WTC11 (cell line): ENCODE results near the gene SOX6. TPM values are rescaled to one million over a fixed set of nuclear protein-coding genes. Genes with fewer than 3 reads are reported as not detected.

Source experiments
- ATAC-seq: fragments of 200-7000 bp; cut with Tn5 transposase; 2 replicates; pipeline ENCODE4 v1.10.0; 2021; ENCODE audit warnings: mild to moderate bottlenecking, moderate library complexity
- CTCF ChIA-PET: fragments of 300-600 bp; sonication (Branson Sonifier 250); formaldehyde crosslinking; loops from one replicate; lab custom pipeline; 2021; ENCODE audit warnings: antibody characterized with exemption; lab: Charles Lee
- POLR2A ChIA-PET: fragments of 350-600 bp; sonication (Branson Sonifier 250); formaldehyde crosslinking; loops from one replicate; lab custom pipeline; 2021; ENCODE audit warnings: antibody characterized with exemption; lab: Charles Lee
- DNase-seq: peaks from one replicate; pipeline ENCODE4 v3.0.0; 2021; ENCODE audit warnings: low spot score
- H3K27ac Mint-ChIP-seq: 2 replicates; pipeline ENCODE4 v1.8.0; 2021; ENCODE audit warnings: mixed read lengths
- H3K27me3 Mint-ChIP-seq: 2 replicates; pipeline ENCODE4 v1.8.0; 2021; ENCODE audit warnings: low read depth, mild to moderate bottlenecking, moderate library complexity, mixed read lengths
- H3K36me3 Mint-ChIP-seq: 2 replicates; pipeline ENCODE4 v1.8.0; 2021; ENCODE audit warnings: mixed read lengths
- H3K4me1 Mint-ChIP-seq: 2 replicates; pipeline ENCODE4 v1.8.0; 2022; ENCODE audit warnings: mixed read lengths
- H3K4me3 Mint-ChIP-seq: 2 replicates; pipeline ENCODE4 v1.8.0; 2021; ENCODE audit warnings: mild to moderate bottlenecking, moderate library complexity, mixed read lengths
- H3K9me3 Mint-ChIP-seq: 2 replicates; pipeline ENCODE4 v1.8.0; 2021; ENCODE audit warnings: mixed read lengths
- GABPB1 ChIP-seq: sonication (generic); formaldehyde crosslinking; IDR thresholded peaks from 2 replicates; pipeline ENCODE4 v1.8.1; 2023; ENCODE audit warnings: mild to moderate bottlenecking, missing genetic modification reagents
- GRHL2 ChIP-seq: fragments of 250-450 bp; sonication (Bioruptor Pico); IDR thresholded peaks from 2 replicates; pipeline ENCODE4 v1.8.0; 2022; ENCODE audit warnings: mild to moderate bottlenecking, moderate library complexity; ENCODE audit not compliant: insufficient replicate concordance, severe bottlenecking
- IRF2 ChIP-seq: sonication (generic); formaldehyde crosslinking; IDR thresholded peaks from 2 replicates; pipeline ENCODE4 v1.8.0; 2022; ENCODE audit warnings: low read depth, missing genetic modification reagents, borderline replicate concordance
- NFE2L1 ChIP-seq: sonication (generic); formaldehyde crosslinking; IDR thresholded peaks from 2 replicates; pipeline ENCODE4 v1.8.1; 2023; ENCODE audit warnings: missing genetic modification reagents
- NR1H2 ChIP-seq: sonication (generic); formaldehyde crosslinking; IDR thresholded peaks from 2 replicates; pipeline ENCODE4 v1.9.0; 2021; ENCODE audit warnings: mild to moderate bottlenecking, moderate library complexity, missing genetic modification reagents
- NR3C1 ChIP-seq: sonication (generic); formaldehyde crosslinking; conservative IDR thresholded peaks from 2 replicates; pipeline ENCODE4 v1.8.1; 2023; ENCODE audit warnings: low read depth, mild to moderate bottlenecking, missing genetic modification reagents
- SMAD3 ChIP-seq: sonication (generic); formaldehyde crosslinking; IDR thresholded peaks from 2 replicates; pipeline ENCODE4 v1.8.0; 2022; ENCODE audit warnings: missing genetic modification reagents, mild to moderate bottlenecking, borderline replicate concordance
- TEAD4 ChIP-seq: sonication (generic); formaldehyde crosslinking; IDR thresholded peaks from 2 replicates; pipeline ENCODE4 v1.8.0; 2022; ENCODE audit warnings: mild to moderate bottlenecking, missing genetic modification reagents
- ZBTB21 ChIP-seq: sonication (generic); formaldehyde crosslinking; IDR thresholded peaks from 2 replicates; pipeline ENCODE4 v1.8.1; 2023; ENCODE audit warnings: mild to moderate bottlenecking, missing genetic modification reagents, borderline replicate concordance
- ZNF232 ChIP-seq: sonication (generic); formaldehyde crosslinking; IDR thresholded peaks from 2 replicates; pipeline ENCODE4 v1.8.0; 2022; ENCODE audit warnings: mild to moderate bottlenecking, missing genetic modification reagents
- ZNF416 ChIP-seq: fragments of 250-450 bp; sonication (Bioruptor Pico); IDR thresholded peaks from 2 replicates; pipeline ENCODE4 v1.9.0; 2021; ENCODE audit warnings: mild to moderate bottlenecking, inconsistent platforms
- ZNF671 ChIP-seq: fragments of 250-450 bp; sonication (Bioruptor Pico); IDR thresholded peaks from 2 replicates; pipeline ENCODE4 v1.8.0; 2021; ENCODE audit warnings: mild to moderate bottlenecking
- total RNA-seq: library from RNA; stranded (reverse); gene quantifications from 3 replicates; pipeline ENCODE4 v1.2.3, GENCODE V29; 2021
- TF ChIP-seq, protein P1 (sequence below): fragments of 250-450 bp; sonication (Bioruptor Pico); IDR thresholded peaks from 2 replicates; pipeline ENCODE4 v1.9.0; 2021; ENCODE audit warnings: mild to moderate bottlenecking
- TF ChIP-seq, protein P2 (sequence below): fragments of 250-450 bp; sonication (Bioruptor Pico); IDR thresholded peaks from 2 replicates; pipeline ENCODE4 v2.1.2; 2022; ENCODE audit warnings: mild to moderate bottlenecking, moderate library complexity
- TF ChIP-seq, protein P3 (sequence below): fragments of 200-600 bp; IDR thresholded peaks from 2 replicates; pipeline ENCODE4 v1.8.0; 2022; ENCODE audit warnings: antibody characterized with exemption
- TF ChIP-seq, protein P4 (sequence below): sonication (generic); formaldehyde crosslinking; IDR thresholded peaks from 2 replicates; pipeline ENCODE4 v1.8.1; 2023; ENCODE audit warnings: mild to moderate bottlenecking, moderate library complexity, missing genetic modification reagents
- TF ChIP-seq, protein P5 (sequence below): sonication (generic); formaldehyde crosslinking; conservative IDR thresholded peaks from 2 replicates; pipeline ENCODE4 v1.8.1; 2023; ENCODE audit warnings: mild to moderate bottlenecking, low read depth, missing genetic modification reagents, moderate library complexity
- TF ChIP-seq, protein P6 (sequence below): sonication (generic); formaldehyde crosslinking; IDR thresholded peaks from 2 replicates; pipeline ENCODE4 v1.8.1; 2023; ENCODE audit warnings: mild to moderate bottlenecking, missing genetic modification reagents, moderate library complexity

Gene SOX6
- total RNA-seq, 1 experiment from 2014 or later = 0.13 TPM

DNA sequence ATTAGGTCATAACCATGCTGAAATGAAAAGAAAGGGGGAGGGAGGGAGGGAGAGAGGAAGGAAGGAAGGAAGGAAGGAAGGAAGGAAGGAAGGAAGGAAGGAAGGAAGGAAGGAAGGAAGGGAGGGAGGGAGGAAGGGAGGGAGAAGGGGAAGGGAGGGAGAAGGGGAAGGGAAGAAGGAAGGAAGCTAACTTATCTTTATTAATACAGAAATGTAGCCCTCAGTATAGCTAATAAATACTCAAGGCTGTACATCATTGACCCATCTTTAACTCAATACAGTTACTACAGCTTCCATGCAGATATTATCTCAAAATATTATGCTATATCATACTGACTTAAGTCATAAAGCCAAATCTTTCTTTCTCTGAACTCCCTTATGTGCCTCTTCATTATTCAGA is 17.4 kb upstream of the SOX6 start (continued):
- TF ChIP-seq, protein P1, sequence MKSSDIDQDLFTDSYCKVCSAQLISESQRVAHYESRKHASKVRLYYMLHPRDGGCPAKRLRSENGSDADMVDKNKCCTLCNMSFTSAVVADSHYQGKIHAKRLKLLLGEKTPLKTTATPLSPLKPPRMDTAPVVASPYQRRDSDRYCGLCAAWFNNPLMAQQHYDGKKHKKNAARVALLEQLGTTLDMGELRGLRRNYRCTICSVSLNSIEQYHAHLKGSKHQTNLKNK (CRISPR knock-in tag) = no peak
- TF ChIP-seq NFE2L1 (CRISPR knock-in tag) (no peak), ZNF416 (CRISPR knock-in tag) (no peak), ZNF232 (CRISPR knock-in tag) (no peak)
- TF ChIP-seq, all 79 proteins: peak for 0

DNA sequence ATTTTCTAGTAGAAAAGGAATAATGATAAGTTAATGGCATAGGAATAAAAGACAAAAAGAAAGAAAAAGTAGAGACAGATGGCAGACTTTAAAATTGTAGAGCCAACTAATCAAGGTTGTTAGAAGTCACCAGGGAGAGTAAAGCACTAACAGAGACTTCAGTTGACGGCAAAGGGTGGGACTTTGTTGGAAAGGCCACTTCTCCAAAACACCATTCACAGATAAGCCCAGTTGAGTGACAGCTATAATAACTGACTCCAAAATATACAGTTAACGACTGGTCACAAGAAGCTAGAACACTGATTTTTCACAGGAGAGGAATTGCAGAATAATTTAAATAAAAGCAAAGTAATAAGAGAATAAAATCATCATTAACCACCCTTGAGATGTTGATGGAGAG is 16.0 kb upstream of the SOX6 start:
- DNase-seq = no peak
- Mint-ChIP-seq H3K27me3 (peaks cover 28% of the 10 kb centered on the region), H3K36me3 (no peaks in the 10 kb centered on the region), H3K4me3 (no peak overlapping the region), H3K4me1 (no peaks in the 10 kb centered on the region), H3K9me3 (no peaks in the 10 kb centered on the region), H3K27ac (no peak overlapping the region)
- POLR2A ChIA-PET = no interaction called here
- CTCF ChIA-PET = no interaction called here
- no peak for ATAC-seq
- TF ChIP-seq, protein P2, sequence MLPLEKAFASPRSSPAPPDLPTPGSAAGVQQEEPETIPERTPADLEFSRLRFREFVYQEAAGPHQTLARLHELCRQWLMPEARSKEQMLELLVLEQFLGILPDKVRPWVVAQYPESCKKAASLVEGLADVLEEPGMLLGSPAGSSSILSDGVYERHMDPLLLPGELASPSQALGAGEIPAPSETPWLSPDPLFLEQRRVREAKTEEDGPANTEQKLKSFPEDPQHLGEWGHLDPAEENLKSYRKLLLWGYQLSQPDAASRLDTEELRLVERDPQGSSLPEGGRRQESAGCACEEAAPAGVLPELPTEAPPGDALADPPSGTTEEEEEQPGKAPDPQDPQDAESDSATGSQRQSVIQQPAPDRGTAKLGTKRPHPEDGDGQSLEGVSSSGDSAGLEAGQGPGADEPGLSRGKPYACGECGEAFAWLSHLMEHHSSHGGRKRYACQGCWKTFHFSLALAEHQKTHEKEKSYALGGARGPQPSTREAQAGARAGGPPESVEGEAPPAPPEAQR (CRISPR knock-in tag) = no peak
- TF ChIP-seq, protein P3, sequence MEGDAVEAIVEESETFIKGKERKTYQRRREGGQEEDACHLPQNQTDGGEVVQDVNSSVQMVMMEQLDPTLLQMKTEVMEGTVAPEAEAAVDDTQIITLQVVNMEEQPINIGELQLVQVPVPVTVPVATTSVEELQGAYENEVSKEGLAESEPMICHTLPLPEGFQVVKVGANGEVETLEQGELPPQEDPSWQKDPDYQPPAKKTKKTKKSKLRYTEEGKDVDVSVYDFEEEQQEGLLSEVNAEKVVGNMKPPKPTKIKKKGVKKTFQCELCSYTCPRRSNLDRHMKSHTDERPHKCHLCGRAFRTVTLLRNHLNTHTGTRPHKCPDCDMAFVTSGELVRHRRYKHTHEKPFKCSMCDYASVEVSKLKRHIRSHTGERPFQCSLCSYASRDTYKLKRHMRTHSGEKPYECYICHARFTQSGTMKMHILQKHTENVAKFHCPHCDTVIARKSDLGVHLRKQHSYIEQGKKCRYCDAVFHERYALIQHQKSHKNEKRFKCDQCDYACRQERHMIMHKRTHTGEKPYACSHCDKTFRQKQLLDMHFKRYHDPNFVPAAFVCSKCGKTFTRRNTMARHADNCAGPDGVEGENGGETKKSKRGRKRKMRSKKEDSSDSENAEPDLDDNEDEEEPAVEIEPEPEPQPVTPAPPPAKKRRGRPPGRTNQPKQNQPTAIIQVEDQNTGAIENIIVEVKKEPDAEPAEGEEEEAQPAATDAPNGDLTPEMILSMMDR = no peak
- no peak for TF ChIP-seq ZBTB21 (CRISPR knock-in tag)
- no peak for TF ChIP-seq GABPB1 (CRISPR knock-in tag)
- TF ChIP-seq, protein P4, sequence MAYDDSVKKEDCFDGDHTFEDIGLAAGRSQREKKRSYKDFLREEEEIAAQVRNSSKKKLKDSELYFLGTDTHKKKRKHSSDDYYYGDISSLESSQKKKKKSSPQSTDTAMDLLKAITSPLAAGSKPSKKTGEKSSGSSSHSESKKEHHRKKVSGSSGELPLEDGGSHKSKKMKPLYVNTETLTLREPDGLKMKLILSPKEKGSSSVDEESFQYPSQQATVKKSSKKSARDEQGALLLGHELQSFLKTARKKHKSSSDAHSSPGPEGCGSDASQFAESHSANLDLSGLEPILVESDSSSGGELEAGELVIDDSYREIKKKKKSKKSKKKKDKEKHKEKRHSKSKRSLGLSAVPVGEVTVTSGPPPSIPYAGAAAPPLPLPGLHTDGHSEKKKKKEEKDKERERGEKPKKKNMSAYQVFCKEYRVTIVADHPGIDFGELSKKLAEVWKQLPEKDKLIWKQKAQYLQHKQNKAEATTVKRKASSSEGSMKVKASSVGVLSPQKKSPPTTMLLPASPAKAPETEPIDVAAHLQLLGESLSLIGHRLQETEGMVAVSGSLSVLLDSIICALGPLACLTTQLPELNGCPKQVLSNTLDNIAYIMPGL (CRISPR knock-in tag) = no peak
- TF ChIP-seq NR1H2 (CRISPR knock-in tag) = no peak
- TF ChIP-seq, protein P5, sequence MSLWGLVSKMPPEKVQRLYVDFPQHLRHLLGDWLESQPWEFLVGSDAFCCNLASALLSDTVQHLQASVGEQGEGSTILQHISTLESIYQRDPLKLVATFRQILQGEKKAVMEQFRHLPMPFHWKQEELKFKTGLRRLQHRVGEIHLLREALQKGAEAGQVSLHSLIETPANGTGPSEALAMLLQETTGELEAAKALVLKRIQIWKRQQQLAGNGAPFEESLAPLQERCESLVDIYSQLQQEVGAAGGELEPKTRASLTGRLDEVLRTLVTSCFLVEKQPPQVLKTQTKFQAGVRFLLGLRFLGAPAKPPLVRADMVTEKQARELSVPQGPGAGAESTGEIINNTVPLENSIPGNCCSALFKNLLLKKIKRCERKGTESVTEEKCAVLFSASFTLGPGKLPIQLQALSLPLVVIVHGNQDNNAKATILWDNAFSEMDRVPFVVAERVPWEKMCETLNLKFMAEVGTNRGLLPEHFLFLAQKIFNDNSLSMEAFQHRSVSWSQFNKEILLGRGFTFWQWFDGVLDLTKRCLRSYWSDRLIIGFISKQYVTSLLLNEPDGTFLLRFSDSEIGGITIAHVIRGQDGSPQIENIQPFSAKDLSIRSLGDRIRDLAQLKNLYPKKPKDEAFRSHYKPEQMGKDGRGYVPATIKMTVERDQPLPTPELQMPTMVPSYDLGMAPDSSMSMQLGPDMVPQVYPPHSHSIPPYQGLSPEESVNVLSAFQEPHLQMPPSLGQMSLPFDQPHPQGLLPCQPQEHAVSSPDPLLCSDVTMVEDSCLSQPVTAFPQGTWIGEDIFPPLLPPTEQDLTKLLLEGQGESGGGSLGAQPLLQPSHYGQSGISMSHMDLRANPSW (CRISPR knock-in tag) = no peak
- TF ChIP-seq, protein P6, sequence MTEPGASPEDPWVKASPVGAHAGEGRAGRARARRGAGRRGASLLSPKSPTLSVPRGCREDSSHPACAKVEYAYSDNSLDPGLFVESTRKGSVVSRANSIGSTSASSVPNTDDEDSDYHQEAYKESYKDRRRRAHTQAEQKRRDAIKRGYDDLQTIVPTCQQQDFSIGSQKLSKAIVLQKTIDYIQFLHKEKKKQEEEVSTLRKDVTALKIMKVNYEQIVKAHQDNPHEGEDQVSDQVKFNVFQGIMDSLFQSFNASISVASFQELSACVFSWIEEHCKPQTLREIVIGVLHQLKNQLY (CRISPR knock-in tag) = no peak
- TF ChIP-seq TEAD4 (CRISPR knock-in tag) = no peak
- TF ChIP-seq IRF2 (CRISPR knock-in tag) = no peak
- no peak for TF ChIP-seq NR3C1
- TF ChIP-seq GRHL2 = no peak
- no peak for TF ChIP-seq ZNF671
- no peak for TF ChIP-seq SMAD3 (CRISPR knock-in tag)
